IMR-90 (cell line): Measurements from ENCODE around the gene LANCL3. TPM values are rescaled to one million over a fixed set of nuclear protein-coding genes. Genes with fewer than 3 reads are reported as not detected.

ENCODE experiments used
- ATAC-seq: fragments of 200-7000 bp; cut with Tn5 transposase; 2 replicates; pipeline ENCODE4 v1.9.1; 2020; ENCODE audit warnings: low read depth, mild to moderate bottlenecking, moderate library complexity
- BruUV-seq: library from RNA; stranded (reverse); fragments of 400-500 nt; replicated peaks from 2 replicates; lab custom pipeline; 2021; lab: Mats Ljungman, UMichigan
- CTCF ChIA-PET: fragments of 300-600 bp; formaldehyde crosslinking; extraction: SDS; loops from one replicate; lab custom pipeline; 2021; ENCODE audit warnings: antibody characterized with exemption; lab: Yijun Ruan, JAX
- POLR2A ChIA-PET: fragments of 300-600 bp; sonication (Branson Sonifier 250); formaldehyde crosslinking; loops from one replicate; lab custom pipeline; 2022; ENCODE audit warnings: antibody characterized with exemption; ENCODE audit not compliant: unreplicated experiment; lab: Charles Lee
- DNase-seq: peaks from one replicate; pipeline ENCODE4 v3.0.0; 2013
- H2AFZ ChIP-seq: replicated peaks from 2 replicates; pipeline ENCODE3; 2013; ENCODE audit warnings: low read length, mild to moderate bottlenecking; ENCODE audit not compliant: poor library complexity
- H2AK5ac ChIP-seq: 2 replicates; pipeline ENCODE4 v1.6.1; 2013; ENCODE audit warnings: low read depth, low read length, inconsistent platforms
- H2AK9ac ChIP-seq: replicated peaks from 2 replicates; pipeline ENCODE3; 2013; ENCODE audit warnings: mild to moderate bottlenecking, low read depth, low read length, moderate library complexity; ENCODE audit not compliant: poor library complexity
- H2BK120ac ChIP-seq: 2 replicates; pipeline ENCODE4 v1.6.1; 2013; ENCODE audit warnings: low read depth, low read length, inconsistent platforms
- H2BK15ac ChIP-seq: 3 replicates; pipeline ENCODE4 v1.6.1; 2013; ENCODE audit warnings: low read depth, low read length, inconsistent platforms
- H2BK20ac ChIP-seq: 2 replicates; pipeline ENCODE4 v1.6.1; 2013; ENCODE audit warnings: low read depth, mild to moderate bottlenecking, inconsistent platforms, low read length, moderate library complexity
- H2BK5ac ChIP-seq: 2 replicates; pipeline ENCODE4 v1.6.1; 2013; ENCODE audit warnings: mild to moderate bottlenecking, low read depth, low read length, inconsistent platforms; ENCODE audit not compliant: poor library complexity, severe bottlenecking
- H3K14ac ChIP-seq: replicated peaks from 2 replicates; pipeline ENCODE4 v1.6.1; 2013; ENCODE audit warnings: low read depth, low read length, inconsistent platforms
- H3K18ac ChIP-seq: 2 replicates; pipeline ENCODE4 v1.6.1; 2013; ENCODE audit warnings: low read depth, low read length, control low read depth
- H3K23ac ChIP-seq: 2 replicates; pipeline ENCODE4 v1.6.1; 2013; ENCODE audit warnings: low read depth, low read length, inconsistent platforms
- H3K27ac ChIP-seq: 2 replicates; pipeline ENCODE4 v1.5.1; 2013; ENCODE audit warnings: mild to moderate bottlenecking, control low read depth, low read length; ENCODE audit not compliant: insufficient read depth
- H3K27me3 ChIP-seq: 2 replicates; pipeline ENCODE4 v1.6.1; 2013; ENCODE audit warnings: low read length; ENCODE audit not compliant: control insufficient read depth, insufficient read depth
- H3K36me3 ChIP-seq: 2 replicates; pipeline ENCODE4 v1.6.1; 2013; ENCODE audit warnings: low read length, mixed read lengths; ENCODE audit not compliant: control insufficient read depth, insufficient read depth
- H3K4ac ChIP-seq: 2 replicates; pipeline ENCODE4 v1.6.1; 2013; ENCODE audit warnings: low read depth, low read length, inconsistent platforms
- H3K4me1 ChIP-seq: 2 replicates; pipeline ENCODE4 v1.6.1; 2013; ENCODE audit warnings: low read length, mixed read lengths; ENCODE audit not compliant: control insufficient read depth, insufficient read depth
- H3K4me2 ChIP-seq: 2 replicates; pipeline ENCODE4 v1.6.1; 2013; ENCODE audit warnings: low read depth, mild to moderate bottlenecking, control low read depth, low read length, moderate library complexity
- H3K4me3 ChIP-seq: 2 replicates; pipeline ENCODE4 v1.5.1; 2013; ENCODE audit warnings: low read depth, mild to moderate bottlenecking, control low read depth, low read length, moderate library complexity; ENCODE audit not compliant: insufficient read depth
- H3K56ac ChIP-seq: 2 replicates; pipeline ENCODE4 v1.6.1; 2013; ENCODE audit warnings: low read length, inconsistent platforms; ENCODE audit not compliant: insufficient read depth; ENCODE audit errors: extremely low read depth
- H3K79me1 ChIP-seq, 2 experiments: 2 replicates each; pipeline ENCODE4 v1.6.1; 2013; ENCODE audit warnings: low read length in 2 of 2, inconsistent platforms in 1 of 2, low read depth in 1 of 2
- H3K9ac ChIP-seq: 2 replicates; pipeline ENCODE4 v1.6.1; 2013; ENCODE audit warnings: low read depth, low read length, control low read depth
- H3K9me1 ChIP-seq: 2 replicates; pipeline ENCODE4 v1.6.1; 2013; ENCODE audit warnings: low read length, inconsistent platforms; ENCODE audit not compliant: insufficient read depth
- H3K9me3 ChIP-seq: 2 replicates; pipeline ENCODE4 v1.6.1; 2013; ENCODE audit warnings: low read length; ENCODE audit not compliant: control insufficient read depth, insufficient read depth
- H4K20me1 ChIP-seq: 2 replicates; pipeline ENCODE4 v1.6.1; 2013; ENCODE audit warnings: low read length, inconsistent platforms; ENCODE audit not compliant: insufficient read depth
- H4K5ac ChIP-seq: 2 replicates; pipeline ENCODE4 v1.6.1; 2013; ENCODE audit warnings: mild to moderate bottlenecking, low read depth, low read length, control low read depth
- H4K8ac ChIP-seq, 2 experiments: 2 replicates each; pipeline ENCODE4 v1.6.1; 2013; ENCODE audit warnings: low read depth in 2 of 2, low read length in 2 of 2, control low read depth in 1 of 2, inconsistent platforms in 1 of 2
- H4K91ac ChIP-seq: 2 replicates; pipeline ENCODE4 v1.6.1; 2013; ENCODE audit warnings: low read depth, low read length, inconsistent platforms; ENCODE audit not compliant: insufficient read depth
- ELK1 ChIP-seq: fragments of 150-350 bp; IDR thresholded peaks from 2 replicates; pipeline ENCODE4 v1.6.1; 2016; ENCODE audit warnings: low read depth, mild to moderate bottlenecking, low read length, moderate library complexity, borderline replicate concordance
- POLR2A ChIP-seq: IDR thresholded peaks from 2 replicates; pipeline ENCODE4 v1.6.1; 2012; ENCODE audit warnings: mild to moderate bottlenecking, low read depth, low read length
- RAD21 ChIP-seq: IDR thresholded peaks from 2 replicates; pipeline ENCODE4 v1.6.1; 2012; ENCODE audit warnings: low read length, improper control_type of control experiment
- WGBS, 2 experiments: methylation state at CpG; one replicate each; pipeline versions ENCODE4 v1.1.5 to v1.1.7; 2013; ENCODE audit warnings: missing lambda C conversion rate in 2 of 2; ENCODE audit not compliant: insufficient read length in 1 of 2; ENCODE audit errors: extremely low coverage in 2 of 2; 5-methylcytosine and 5-hydroxymethylcytosine counted together
- dilution Hi-C: fragments of 300-500 bp; cut with HindIII; formaldehyde crosslinking; loops from one replicate; pipeline ENCODE4 v1.14.3; 2018; ENCODE audit warnings: low sequenced_read_pairs; ENCODE audit not compliant: unreplicated experiment
- in situ Hi-C: fragments of 300-500 bp; cut with MboI; formaldehyde crosslinking; loops from 3 replicates; pipeline ENCODE4 v1.14.3; 2019; ENCODE audit warnings: low sequenced_read_pairs, inconsistent platforms, mixed read lengths
- intact Hi-C: fragments of 100-400 bp; cut with micrococcal nuclease; formaldehyde crosslinking; loops from 2 replicates; pipeline ENCODE4 v1.10.0; 2022
- polyA plus RNA-seq, 3 experiments: library from polyadenylated mRNA; depleted of rRNA; stranded (reverse); fragments of >200 nt; gene quantifications; 2 replicates each; pipeline ENCODE4 v1.2.3, GENCODE V29; 2012; ENCODE audit warnings: low replicate concordance in 1 of 3
- total RNA-seq: library from RNA; depleted of rRNA; stranded (reverse); fragments of >200 nt; gene quantifications from 2 replicates; pipeline ENCODE4 v1.2.3, GENCODE V29; 2012

The LANCL3 gene
- total and polyA plus RNA-seq, 2 of the 4 experiments (the other 2 are of a cell fraction): not detected

- no peaks in the 10 kb centered on the region for H3K79me1 ChIP-seq
- H3K9me1 ChIP-seq: no peaks in the 10 kb centered on the region
- TF ChIP-seq RAD21 (no peak), ELK1 (no peak), POLR2A (no peak)
- peaks cover 1% of the 10 kb centered on the region; the same call in 1 of the 2 replicates for H3K27me3 ChIP-seq
- H3K9ac ChIP-seq: no peak overlapping the region
- intact Hi-C loops: no loop called here
- no peaks in the 10 kb centered on the region for H4K20me1 ChIP-seq
- WGBS, 2 experiments: no CpG with 5 or more reads among the region's 3 CpGs
- no peak overlapping the region for H4K8ac ChIP-seq
- H3K4me2 ChIP-seq: no peak overlapping the region
- no peak overlapping the region for H3K4me3 ChIP-seq
- no peak overlapping the region for H2BK5ac ChIP-seq
- no peak overlapping the region for H4K5ac ChIP-seq
- in situ Hi-C loops: no loop called here
- ATAC-seq (no peak), DNase-seq (no peak)
- no peak overlapping the region for H3K27ac ChIP-seq
- H2AK9ac ChIP-seq: no peak overlapping the region
- H3K36me3 ChIP-seq: no peaks in the 10 kb centered on the region
- dilution Hi-C loops: no loop called here
- H3K14ac ChIP-seq: no peak overlapping the region
- no peak overlapping the region for H3K56ac ChIP-seq
- H2AFZ ChIP-seq: no peak overlapping the region
- ChIA-PET CTCF (no interaction called here), POLR2A (no interaction called here)
- H3K9me3 ChIP-seq: no peaks in the 10 kb centered on the region
- no peak overlapping the region for H3K23ac ChIP-seq
- BruUV-seq: no TSS peak
- no peak overlapping the region for H3K4ac ChIP-seq
- H2BK20ac ChIP-seq: no peak overlapping the region
- no peak overlapping the region for H2BK120ac ChIP-seq
- no peak overlapping the region for H3K18ac ChIP-seq
- H4K91ac ChIP-seq: no peak overlapping the region
- no peaks in the 10 kb centered on the region for H3K4me1 ChIP-seq
- no peak overlapping the region for H2BK15ac ChIP-seq
- H2AK5ac ChIP-seq: no peak overlapping the region
Measured at GRCh38 chrX:37711991-37712390, 140.5 kb downstream of the LANCL3 start.
